Large intestine (tissue), 3 donors: ENCODE data around the gene KIRREL3. TPM values are rescaled to one million over a fixed set of nuclear protein-coding genes. Genes with fewer than 3 reads are reported as not detected.
A peak's percentile ranks its signal among the peaks of the same experiment; 100 is the strongest.

Experiments used
- DNase-seq, 2 donors: peaks; one replicate each; pipeline versions ENCODE4 v3.0.0 to v3.0.0-alpha.2; 2013
- H3K27ac ChIP-seq: one replicate; pipeline ENCODE4 v1.5.1; 2013; ENCODE audit warnings: low read length
- H3K27me3 ChIP-seq: 2 replicates; pipeline ENCODE4 v1.6.1; 2013; ENCODE audit warnings: low read length; ENCODE audit not compliant: control insufficient read depth, insufficient read depth
- H3K36me3 ChIP-seq: 2 replicates; pipeline ENCODE4 v1.6.1; 2013; ENCODE audit warnings: low read length; ENCODE audit not compliant: control insufficient read depth, insufficient read depth
- H3K4me1 ChIP-seq: one replicate; pipeline ENCODE4 v1.6.1; 2013; ENCODE audit warnings: low read length; ENCODE audit not compliant: control insufficient read depth, insufficient read depth
- H3K4me3 ChIP-seq: one replicate; pipeline ENCODE4 v1.5.1; 2013; ENCODE audit warnings: low read length
- H3K9me3 ChIP-seq: one replicate; pipeline ENCODE4 v1.6.1; 2013; ENCODE audit warnings: mild to moderate bottlenecking, low read depth, low read length, moderate library complexity; ENCODE audit not compliant: control insufficient read depth
- WGBS: methylation state at CpG from one replicate; pipeline ENCODE4 v1.1.5; 2013; ENCODE audit warnings: low lambda C conversion rate; ENCODE audit not compliant: insufficient coverage; 5-methylcytosine and 5-hydroxymethylcytosine counted together
- polyA plus RNA-seq: library from polyadenylated mRNA; unstranded; fragments of 120-200 nt; gene quantifications from one replicate; pipeline ENCODE4 v1.2.1, GENCODE V29; 2013

Gene KIRREL3
- polyA plus RNA-seq, 1 donor: 0.96 TPM

DNA sequence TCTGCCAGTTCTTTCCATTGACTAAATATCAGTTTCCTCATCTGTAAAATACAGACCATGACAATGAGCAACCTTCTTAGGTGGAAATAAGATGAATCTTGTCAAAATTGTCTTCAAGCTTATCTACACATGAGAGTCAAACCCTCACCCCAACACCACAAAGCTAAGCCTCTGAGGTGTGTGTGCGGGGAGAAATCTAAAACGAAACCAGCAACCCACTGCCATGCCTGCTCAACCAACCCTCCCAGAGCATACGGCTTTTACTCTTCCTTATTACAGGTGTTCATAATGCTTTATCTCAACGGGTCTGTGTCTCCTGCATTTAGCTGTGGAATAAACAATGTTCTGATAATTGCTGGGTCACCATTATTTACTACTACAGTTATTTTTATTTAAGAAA lies 235.4 kb downstream of the KIRREL3 start:
- no peak overlapping the region for H3K27ac ChIP-seq
- no CpG with 5 or more reads among the region's 4 CpGs for WGBS
- no peak for DNase-seq
- no peaks in the 10 kb centered on the region for H3K9me3 ChIP-seq
- no peaks in the 10 kb centered on the region for H3K36me3 ChIP-seq
- H3K27me3 ChIP-seq: peaks cover under 1% of the 10 kb centered on the region
- H3K4me1 ChIP-seq: no peaks in the 10 kb centered on the region
- H3K4me3 ChIP-seq: no peak overlapping the region

DNA sequence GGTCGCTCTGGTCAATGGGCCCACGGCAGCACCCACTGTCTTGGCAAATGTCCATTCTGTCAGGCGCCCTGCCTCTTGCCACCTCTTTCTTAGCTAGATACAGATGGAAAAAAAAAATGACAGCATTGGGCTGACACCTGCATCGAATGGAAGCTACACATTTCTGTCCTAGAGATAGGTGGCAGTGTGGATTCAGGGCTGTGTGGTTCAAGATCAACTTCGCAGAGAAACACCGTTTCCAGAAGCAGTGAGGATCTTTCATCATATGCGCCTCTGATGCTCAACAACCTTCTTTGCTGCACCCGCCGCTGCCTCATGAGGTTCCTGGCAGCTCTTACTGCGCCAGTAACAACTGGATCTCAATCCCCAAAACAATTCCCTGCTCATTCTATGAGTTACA lies 236.3 kb downstream of the KIRREL3 start:
- no peaks in the 10 kb centered on the region for H3K4me1 ChIP-seq
- no peaks in the 10 kb centered on the region for H3K9me3 ChIP-seq
- no peak overlapping the region for H3K4me3 ChIP-seq
- H3K27ac ChIP-seq: no peak overlapping the region
- H3K27me3 ChIP-seq: peaks cover 3% of the 10 kb centered on the region
- no CpG with 5 or more reads among the region's 10 CpGs for WGBS
- no peaks in the 10 kb centered on the region for H3K36me3 ChIP-seq
- DNase-seq: no peak

DNA sequence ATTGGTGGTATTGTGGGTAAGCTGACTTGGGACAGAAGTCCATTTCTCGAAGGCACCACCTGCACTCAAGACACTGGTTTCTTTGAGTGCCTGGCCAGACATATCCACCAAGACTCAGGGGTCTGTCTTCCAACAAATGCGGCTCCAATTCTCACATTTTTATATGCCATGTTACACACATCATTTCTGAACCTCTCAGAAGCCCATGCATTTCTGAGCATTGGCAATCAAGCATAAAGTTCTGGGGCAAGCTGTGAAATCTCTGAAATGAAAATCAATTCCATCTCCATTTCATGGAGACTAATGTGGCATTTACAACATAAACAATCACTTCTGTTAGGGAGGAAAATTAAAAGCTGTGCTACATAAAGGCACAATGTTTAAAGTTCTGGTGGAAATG lies 243.7 kb downstream of the KIRREL3 start:
- H3K9me3 ChIP-seq: no peaks in the 10 kb centered on the region
- DNase-seq: no peak
- no peaks in the 10 kb centered on the region for H3K4me1 ChIP-seq
- H3K4me3 ChIP-seq: no peak overlapping the region
- H3K27ac ChIP-seq: no peak overlapping the region
- peaks cover 11% of the 10 kb centered on the region for H3K27me3 ChIP-seq
- WGBS: no CpG with 5 or more reads among the region's 2 CpGs
- H3K36me3 ChIP-seq: no peaks in the 10 kb centered on the region

DNA sequence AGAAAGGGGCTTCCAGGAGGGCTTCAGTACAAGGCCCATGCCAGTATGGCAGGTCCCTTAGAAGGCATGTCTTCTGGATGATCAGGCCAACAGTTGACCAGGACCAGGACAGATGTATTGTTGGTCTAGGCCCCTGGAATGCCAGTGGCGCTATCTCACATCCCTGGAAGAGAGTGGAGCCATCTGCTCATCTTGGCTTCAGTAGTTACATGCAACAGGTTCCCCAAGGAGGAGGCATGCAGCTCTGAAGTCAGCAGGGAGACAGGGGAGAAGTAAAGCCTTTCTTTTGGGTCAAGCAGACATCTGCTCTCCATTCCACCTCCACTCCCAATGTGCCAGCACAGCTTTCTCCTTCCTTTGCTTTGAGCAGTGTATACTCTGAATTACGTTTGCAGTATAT lies 244.1 kb downstream of the KIRREL3 start:
- Histone ChIP-seq H3K36me3 (no peaks in the 10 kb centered on the region), H3K27me3 (peaks cover 11% of the 10 kb centered on the region), H3K27ac (no peak overlapping the region), H3K9me3 (no peaks in the 10 kb centered on the region), H3K4me3 (no peak overlapping the region), H3K4me1 (no peaks in the 10 kb centered on the region)
- WGBS: no CpG with 5 or more reads among the region's 2 CpGs
- no peak for DNase-seq

DNA sequence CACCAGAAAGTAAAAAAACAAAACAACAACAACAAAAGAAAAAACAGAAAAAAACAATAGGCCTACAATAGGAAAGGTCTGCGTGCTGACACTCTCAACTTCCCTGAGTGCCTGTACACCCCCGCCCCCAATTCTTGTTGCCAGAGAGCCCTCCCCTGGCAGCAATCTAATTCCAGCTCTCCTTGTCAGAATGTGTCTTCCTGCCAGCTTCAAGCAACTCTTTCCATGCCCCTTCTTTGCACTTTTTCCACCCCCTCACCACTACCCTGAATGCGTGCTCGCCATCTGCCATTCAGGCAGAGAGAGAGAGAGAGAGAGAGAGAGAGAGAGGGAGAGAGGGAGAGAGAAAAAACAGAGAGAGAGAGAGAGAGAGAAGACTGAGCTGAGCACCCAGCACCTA lies 245.0 kb downstream of the KIRREL3 start:
- no peaks in the 10 kb centered on the region for H3K36me3 ChIP-seq
- H3K27ac ChIP-seq: no peak overlapping the region
- WGBS: no CpG with 5 or more reads among the region's 4 CpGs
- H3K4me3 ChIP-seq: no peak overlapping the region
- no peaks in the 10 kb centered on the region for H3K9me3 ChIP-seq
- H3K27me3 ChIP-seq: peaks cover 11% of the 10 kb centered on the region
- DNase-seq: peak in 1 of 2 donors; percentile 8
- H3K4me1 ChIP-seq: no peaks in the 10 kb centered on the region

DNA sequence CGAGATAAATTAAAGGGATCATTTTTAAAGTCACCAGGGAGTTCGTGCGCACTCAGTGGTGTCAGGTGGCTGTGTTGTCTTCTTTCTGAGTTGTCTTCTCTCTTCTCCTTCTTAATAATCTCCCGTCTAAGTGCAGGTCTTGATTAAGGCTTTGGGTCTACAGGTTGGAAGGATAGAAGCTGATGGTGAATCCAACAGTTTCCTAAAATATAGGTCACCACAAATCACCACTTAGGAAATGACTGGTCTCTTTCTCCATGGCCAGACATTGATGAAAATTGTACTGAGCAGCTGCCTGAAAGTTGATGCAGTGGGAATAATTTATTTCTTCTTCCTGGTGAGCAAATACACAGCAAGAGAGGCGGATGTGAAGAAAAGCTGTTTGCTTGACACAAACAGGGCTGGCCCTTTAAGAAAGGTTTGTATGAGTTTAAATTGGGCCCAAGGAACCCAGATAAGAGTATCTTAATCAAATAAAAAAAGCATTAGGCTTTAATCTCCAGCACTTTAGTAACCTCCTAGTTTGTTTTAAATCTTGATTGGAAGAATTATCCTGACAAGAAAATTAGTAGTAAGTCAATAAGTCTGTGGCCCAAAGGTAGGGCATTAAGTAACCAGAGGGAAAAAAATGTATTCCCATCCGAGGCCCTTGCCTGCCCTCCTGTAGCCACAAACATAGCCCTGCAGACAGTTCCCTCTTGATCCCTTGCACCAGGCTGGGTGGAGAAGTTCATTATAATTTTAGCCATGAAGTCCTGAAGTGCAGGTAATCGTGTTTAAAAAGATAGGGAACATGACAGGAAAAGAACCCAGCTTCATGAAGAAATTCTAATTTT lies 245.8 kb downstream of the KIRREL3 start:
- Histone ChIP-seq H3K4me3 (no peak overlapping the region), H3K36me3 (no peaks in the 10 kb centered on the region), H3K4me1 (no peaks in the 10 kb centered on the region), H3K27ac (no peak overlapping the region), H3K9me3 (no peaks in the 10 kb centered on the region), H3K27me3 (peaks cover 9% of the 10 kb centered on the region)
- DNase-seq: no peak
- WGBS: 36% methylated on average over 4 of the region's 7 CpGs

DNA sequence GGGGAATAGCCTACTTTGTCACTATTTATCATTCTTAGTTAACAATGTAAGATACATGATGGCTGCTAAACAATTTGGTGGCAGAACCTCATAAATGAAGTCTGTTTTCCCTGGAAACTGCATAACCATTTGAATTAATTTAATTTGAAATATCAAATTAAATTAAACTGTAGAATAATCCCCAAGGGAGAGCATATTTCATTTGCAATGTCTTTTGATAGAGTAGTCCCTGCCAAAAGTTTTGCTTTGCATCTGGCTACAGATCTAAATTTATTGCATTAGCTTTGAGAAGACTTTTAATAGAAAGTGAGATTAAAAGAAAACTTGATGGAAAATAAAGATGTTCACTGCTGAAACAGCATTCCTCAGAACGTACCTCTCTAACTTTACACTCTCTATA lies 246.6 kb downstream of the KIRREL3 start:
- DNase-seq: no peak
- Histone ChIP-seq H3K27ac (no peak overlapping the region), H3K4me3 (no peak overlapping the region), H3K27me3 (peaks cover 14% of the 10 kb centered on the region), H3K36me3 (no peaks in the 10 kb centered on the region), H3K4me1 (no peaks in the 10 kb centered on the region), H3K9me3 (no peaks in the 10 kb centered on the region)
- no CpG with 5 or more reads among the region's 1 CpG for WGBS

DNA sequence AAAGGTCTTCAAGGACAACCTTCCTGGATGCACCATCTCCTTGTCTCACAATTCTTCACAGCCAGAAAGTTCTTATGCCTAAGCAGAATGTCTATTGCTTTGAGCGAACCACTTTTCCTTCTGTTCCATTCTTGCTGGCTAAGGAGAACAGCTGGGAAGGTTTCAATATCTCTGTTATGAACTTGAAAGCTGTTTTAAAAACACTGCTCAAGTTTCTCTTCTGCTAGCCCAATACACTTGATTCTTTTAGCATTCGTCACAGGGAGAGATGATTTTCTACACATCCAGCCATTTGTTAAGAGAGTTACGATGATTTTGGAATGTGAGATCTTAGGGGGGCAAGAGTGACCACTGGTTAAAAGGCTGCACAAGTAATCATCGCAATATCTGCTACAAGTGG lies 249.3 kb downstream of the KIRREL3 start:
- H3K4me3 ChIP-seq: no peak overlapping the region
- WGBS: 100% methylated on average over 1 of the region's 4 CpGs
- DNase-seq: no peak
- H3K9me3 ChIP-seq: no peaks in the 10 kb centered on the region
- peaks cover 10% of the 10 kb centered on the region for H3K27me3 ChIP-seq
- H3K36me3 ChIP-seq: no peaks in the 10 kb centered on the region
- H3K27ac ChIP-seq: no peak overlapping the region
- no peaks in the 10 kb centered on the region for H3K4me1 ChIP-seq

DNA sequence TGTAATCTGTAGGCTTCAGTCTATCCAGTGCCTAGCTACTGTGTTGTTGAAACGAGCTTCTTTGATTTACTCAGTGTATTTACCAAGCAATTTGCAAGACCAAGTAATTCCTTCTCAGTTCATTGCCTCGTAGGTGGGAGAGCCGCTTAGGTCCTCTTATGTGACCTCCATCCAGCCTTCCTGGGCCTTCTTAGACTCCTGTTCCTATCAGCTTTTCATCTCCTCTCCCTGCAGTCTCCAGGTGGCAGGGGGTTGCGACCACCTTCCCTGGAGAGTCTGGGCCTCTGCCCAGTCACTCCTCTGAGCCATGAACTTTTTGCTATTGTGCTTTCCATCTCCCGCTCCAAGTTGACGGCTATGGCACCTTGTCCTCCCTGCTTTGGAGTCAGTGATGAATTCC lies 251.8 kb downstream of the KIRREL3 start:
- no peaks in the 10 kb centered on the region for H3K9me3 ChIP-seq
- WGBS: no CpG with 5 or more reads among the region's 6 CpGs
- H3K27me3 ChIP-seq: peaks cover 6% of the 10 kb centered on the region
- no peak for DNase-seq
- no peak overlapping the region for H3K27ac ChIP-seq
- no peak overlapping the region for H3K4me3 ChIP-seq
- no peaks in the 10 kb centered on the region for H3K4me1 ChIP-seq
- H3K36me3 ChIP-seq: no peaks in the 10 kb centered on the region

DNA sequence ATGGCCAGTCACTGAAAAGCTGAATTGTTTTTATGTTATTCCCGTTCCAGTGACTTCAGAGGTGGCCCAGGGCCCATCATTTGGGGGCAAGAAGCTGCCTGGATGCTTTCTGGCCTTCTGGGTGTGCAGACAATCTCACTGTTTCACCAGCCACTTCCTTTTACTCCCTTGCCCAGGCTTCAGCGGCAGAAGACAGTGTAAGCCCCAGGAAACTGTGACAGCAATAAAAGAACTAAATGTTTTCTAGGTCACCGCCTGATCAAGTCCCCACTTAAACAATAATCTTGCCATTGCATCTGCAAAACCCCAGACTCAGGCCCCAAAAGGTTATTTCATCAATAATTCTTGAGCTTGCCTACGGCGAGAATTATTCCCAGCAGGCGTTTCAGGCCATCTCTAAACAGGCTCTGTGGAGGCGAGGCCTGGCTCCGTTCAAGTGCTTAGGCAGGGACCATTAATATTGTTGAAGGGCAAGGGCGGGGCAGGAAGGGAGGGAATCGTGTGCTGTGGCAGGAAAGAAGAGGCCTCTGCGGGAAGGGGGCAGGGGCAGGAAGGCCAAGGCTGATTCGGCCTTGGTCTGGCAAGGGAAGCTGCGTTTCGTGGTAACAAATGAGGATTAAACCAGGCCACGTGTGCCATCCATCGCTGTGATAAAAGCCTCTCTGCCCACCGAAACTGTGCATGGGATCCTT lies 252.3 kb downstream of the KIRREL3 start:
- H3K27me3 ChIP-seq: peaks cover 6% of the 10 kb centered on the region
- H3K4me1 ChIP-seq: no peaks in the 10 kb centered on the region
- no CpG with 5 or more reads among the region's 17 CpGs for WGBS
- H3K27ac ChIP-seq: no peak overlapping the region
- H3K36me3 ChIP-seq: no peaks in the 10 kb centered on the region
- no peaks in the 10 kb centered on the region for H3K9me3 ChIP-seq
- DNase-seq: peak in 1 of 2 donors; percentile 10
- H3K4me3 ChIP-seq: no peak overlapping the region
